Kidney capillary endothelial cell (primary cell): ENCODE measurements around the gene ENDOV.

ENCODE experiments used
- DNase-seq: peaks from one replicate; pipeline ENCODE4 v3.0.0-alpha.2; 2018; ENCODE audit warnings: low spot score

The ENDOV gene

DNA sequence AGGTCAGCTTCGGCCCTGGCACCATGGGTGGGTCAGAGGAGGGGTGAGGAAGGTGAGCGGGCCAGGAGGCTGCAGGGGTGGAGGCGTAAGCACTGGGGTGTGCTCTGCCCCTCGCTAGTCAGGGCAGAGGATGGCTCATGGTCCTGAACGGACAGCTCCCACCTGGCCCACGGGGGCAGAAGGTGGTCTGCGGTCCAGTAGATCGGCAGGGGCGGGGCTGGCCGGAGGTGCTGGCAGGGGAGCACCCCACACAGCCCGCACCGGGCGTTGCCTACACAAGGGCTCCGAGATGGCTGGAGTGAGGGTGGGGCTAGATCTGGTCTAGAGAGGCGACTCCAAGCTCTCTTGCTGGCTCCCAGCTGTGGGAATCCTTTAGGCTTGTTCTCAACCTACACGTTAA is 53.3 kb downstream of the ENDOV start:
- no peak for DNase-seq

GRCh38 chr17:80468781-80469493 is 54.0 kb downstream of the ENDOV start:
- no peak for DNase-seq

DNA sequence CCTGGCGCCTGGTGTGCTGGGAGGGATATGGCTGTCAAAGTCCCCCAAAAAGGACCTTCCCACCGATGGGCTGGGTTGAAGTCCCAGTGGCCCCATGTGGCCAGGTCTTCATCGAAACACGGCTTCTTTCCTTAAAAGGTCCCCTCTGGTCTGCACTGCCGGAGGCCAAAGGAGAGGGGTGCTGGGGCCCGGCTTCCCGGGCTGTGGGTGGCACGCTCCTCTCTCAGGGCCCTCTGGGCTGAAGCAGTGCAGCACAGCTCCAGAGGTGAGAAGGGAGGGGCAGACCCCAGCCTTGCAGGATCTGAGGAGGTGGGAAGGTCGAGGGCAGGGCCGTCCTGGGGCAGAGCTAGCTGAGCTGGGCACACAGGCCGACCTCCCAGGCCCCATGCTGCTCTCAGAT is 54.7 kb downstream of the ENDOV start:
- no peak for DNase-seq

DNA sequence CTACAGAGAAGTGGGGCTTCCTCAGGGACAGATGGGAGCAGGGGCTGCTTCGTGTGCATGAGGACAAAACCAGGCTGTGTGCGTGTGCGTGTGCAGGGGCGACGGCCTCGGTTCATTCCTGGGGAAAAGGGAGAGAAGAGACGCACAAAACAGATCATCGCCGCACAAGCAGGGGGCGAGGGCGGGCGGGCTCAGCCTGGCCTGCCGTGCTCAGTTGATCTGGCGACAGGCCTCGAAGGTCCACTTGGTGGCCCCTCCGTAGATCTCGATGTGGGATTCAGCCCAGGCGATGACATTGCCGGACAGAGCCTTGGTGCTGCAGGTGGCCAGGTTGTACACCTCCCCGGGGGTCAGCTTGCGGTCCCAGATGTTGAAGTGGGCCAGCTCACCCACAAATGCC is 55.6 kb downstream of the ENDOV start:
- DNase-seq = no peak

GRCh38 chr17:80471922-80472321 is 57.0 kb downstream of the ENDOV start:
- no peak for DNase-seq

DNA sequence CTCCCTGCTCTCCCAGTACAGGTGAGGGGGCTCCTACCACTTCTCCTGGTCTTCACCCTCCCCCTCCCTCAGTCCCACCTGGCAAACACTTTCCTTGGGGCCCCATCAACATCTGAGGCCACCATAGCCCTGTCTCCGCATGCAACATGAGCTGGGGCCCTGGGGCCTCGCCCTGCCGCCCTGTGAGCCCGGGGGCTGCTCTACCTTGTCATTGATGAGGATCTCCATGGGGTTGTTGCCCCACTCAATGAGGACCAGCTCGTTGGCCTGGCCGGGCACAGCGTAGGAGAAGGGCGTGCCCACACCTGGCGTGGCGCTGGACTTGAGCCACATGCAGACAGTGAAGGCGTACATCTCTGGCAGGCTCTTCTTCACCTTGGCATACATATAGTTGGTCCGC is 58.0 kb downstream of the ENDOV start:
- no peak for DNase-seq

DNA sequence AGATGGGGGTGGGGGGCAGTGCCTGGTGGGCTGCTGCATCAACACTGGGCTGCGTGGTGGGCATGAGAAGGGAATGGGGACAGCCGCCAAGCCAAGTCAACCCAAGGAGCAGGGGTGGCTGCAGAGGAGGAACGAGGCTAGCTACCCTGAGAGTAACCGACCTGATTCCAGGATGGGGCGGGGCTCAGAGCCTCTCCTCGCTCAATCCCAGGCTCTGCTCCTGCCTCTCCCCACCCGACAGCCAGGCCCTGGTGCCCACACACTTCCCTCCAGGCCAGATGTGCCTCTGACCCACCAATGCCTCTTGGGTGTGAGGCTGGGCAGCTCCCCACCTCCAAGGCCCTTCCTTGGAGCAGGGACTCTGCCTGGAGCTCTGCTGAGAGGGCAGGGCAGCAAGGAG is 58.7 kb downstream of the ENDOV start:
- no peak for DNase-seq

DNA sequence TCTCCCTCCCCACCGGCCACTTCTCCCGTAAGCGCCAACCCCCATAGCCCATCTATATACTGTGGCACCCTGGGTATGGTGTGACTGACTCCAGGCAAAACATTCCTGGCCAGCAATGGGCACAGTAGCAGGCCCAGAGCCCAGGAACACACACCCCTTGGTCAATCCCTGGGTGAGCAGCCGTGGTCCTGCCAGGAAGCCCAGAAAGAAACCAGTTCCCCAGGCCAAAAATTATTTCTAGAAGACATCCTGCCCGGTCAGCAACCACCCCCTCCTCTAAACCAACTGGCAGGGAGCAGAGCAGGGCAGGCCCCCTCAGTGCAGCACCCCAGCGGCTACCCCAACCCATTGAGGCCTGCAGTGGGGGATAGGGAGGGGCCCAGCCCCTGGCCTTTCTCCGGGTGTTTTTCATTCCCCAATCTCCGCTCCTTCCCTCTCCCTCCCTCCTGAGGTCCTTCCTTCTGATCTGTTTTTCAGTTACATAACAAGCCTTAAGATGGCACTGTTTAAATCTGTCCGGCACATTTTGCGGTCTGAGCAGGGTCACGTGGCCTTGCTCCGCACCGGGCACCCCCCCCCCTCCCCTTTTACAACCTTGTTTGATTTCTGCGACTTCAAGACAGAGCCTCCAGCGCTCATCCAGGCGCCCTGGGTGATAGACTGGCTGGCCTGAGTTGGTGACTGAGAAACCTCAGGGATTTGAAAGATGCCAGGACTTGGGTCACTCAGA is 59.4 kb downstream of the ENDOV start:
- no peak for DNase-seq

- no peak for DNase-seq
These were observed 60.3 kb downstream of the ENDOV start for GRCh38 chr17:80474961-80475909.

- DNase-seq = no peak
These were observed 61.2 kb downstream of the ENDOV start, which contains the start of gene NPTX1 for GRCh38 chr17:80475910-80476876. NPTX1 (minus strand) TSS chr17:80476607; CDS start chr17:80476446, 161 bp downstream.

- DNase-seq = no peak
These were observed 62.1 kb downstream of the ENDOV start for GRCh38 chr17:80476877-80477646.

DNA sequence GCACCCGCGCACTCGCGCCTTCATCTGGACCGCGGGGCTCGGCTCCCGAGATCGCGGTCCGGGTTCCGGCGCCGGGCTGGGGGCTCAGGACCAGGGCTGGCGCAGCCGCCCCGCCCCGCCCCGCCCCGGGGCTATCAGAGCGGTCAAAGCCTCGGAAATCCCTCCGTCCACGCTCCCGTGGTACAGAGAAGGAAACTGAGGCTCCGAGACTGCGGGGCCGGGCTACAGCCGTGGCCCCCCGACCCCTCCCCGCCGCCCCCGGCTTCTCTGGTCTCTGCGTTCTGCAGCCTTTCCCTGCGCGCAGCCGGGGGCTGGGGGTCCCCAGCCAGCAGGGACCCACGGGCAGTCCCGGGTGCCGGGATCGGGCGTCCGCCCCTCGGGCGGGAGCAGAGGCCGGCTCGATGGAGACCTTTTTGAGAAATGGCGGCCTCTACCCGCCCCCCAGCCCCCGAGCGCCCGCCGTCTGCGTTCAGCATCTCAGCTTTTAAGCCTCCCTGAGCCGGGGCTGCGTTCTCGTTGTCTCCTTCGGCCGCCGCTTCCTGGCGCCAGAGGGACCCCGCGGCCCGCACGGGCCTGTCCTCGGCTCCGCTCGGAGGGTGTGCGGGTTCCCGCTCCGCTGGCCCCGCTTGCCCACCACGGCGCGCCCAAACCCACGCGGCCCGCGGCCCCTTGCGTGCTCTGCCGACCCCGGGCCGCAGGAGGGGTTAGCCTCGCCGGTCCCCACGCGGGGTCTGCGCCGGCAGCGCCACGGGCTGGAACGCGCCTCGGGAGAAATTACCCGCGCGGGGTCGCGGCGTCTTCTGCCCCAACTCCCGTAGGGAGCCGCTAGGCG is 62.9 kb downstream of the ENDOV start:
- DNase-seq = no peak

GRCh38 chr17:80478487-80479245 is 63.7 kb downstream of the ENDOV start:
- no peak for DNase-seq

- no peak for DNase-seq
These were observed 64.2 kb downstream of the ENDOV start for GRCh38 chr17:80479246-80479566.

DNA sequence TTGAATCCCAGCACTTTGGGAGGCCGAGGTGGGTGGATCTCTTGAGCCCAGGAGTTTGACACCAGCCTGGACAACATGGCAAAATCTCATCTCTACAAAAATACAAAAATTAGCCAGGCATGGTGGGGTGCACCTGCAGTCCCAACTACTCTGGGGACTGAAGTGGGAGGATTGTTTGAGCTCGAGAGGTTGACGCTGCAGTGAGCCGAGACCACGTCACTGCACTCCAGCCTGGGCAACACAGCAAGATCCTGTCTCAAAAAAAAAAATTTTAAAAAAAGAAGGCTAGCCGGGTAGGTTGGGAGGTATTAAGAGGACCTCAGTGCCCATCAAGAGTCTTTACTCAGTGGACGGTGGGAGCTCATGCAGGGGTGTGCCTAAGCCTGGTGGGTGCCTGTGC is 65.3 kb downstream of the ENDOV start:
- no peak for DNase-seq

- DNase-seq = no peak
These were observed 66.5 kb downstream of the ENDOV start for GRCh38 chr17:80481284-80482057.

DNA sequence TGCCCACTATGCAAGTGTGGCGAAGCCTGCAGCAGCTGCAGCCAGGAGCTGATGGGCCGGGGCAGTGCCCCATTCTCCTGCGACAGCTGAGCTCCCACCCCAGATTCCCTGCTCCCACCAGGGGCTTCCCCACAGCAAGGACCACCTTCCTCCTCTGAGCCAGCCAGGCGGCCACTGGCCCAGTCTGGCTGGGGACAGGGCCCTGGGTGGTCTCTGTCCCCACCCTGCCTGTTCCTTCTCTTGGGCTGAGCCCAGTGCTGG is 67.0 kb downstream of the ENDOV start:
- no peak for DNase-seq

GRCh38 chr17:80482555-80483308 is 67.8 kb downstream of the ENDOV start:
- DNase-seq = no peak
